HG02642 (cell line): ENCODE results near the gene RPL15.

Experiments used
- ATAC-seq: cut with Tn5 transposase; IDR thresholded peaks from one replicate; pipeline ENCODE4 v1.9.1; 2021; ENCODE audit warnings: mild to moderate bottlenecking; ENCODE audit not compliant: unreplicated experiment, poor library complexity

RPL15 gene

GRCh38 chr3:23954144-23954543 lies 37.2 kb downstream of the RPL15 start:
- ATAC-seq, result no peak

GRCh38 chr3:23956701-23957100 lies 39.8 kb downstream of the RPL15 start:
- ATAC-seq, result no peak

DNA sequence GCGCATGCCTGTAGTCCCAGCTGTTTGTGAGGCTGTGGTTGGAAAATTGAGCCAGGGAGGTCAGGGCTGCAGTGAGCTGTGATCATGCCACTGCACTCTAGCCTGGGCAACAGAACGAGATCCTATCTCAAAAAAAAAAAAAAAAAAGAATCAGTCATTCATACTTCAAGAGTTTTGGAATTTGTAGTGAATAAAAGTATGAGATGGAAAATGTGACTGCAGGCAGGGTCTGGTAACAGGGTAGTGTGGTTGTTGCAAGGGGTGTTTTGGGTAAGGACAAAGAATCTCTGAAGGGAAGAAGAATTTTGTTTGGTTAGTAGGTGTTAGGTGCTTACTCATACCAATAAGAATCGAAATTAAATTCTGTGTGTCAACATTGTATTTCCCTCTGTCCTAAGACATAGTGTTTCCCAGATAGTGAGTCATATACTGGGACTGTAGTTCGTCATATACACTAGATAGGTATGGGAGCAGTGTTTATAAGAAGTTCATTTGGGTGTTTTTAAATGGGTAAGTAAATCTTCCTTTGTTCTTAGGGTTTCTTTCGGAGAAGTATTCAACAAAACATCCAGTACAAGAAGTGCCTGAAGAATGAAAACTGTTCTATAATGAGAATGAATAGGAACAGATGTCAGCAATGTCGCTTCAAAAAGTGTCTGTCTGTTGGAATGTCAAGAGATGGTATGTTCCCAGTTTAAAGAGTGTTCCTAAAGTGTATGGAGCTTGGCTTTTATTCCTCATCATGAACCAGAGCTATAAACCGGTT lies 42.4 kb downstream of the RPL15 start:
- ATAC-seq, result no peak

GRCh38 chr3:23960649-23961048 lies 43.7 kb downstream of the RPL15 start:
- ATAC-seq, result no peak

- ATAC-seq, result no peak
Measured at GRCh38 chr3:23961066-23961465, 44.1 kb downstream of the RPL15 start.

DNA sequence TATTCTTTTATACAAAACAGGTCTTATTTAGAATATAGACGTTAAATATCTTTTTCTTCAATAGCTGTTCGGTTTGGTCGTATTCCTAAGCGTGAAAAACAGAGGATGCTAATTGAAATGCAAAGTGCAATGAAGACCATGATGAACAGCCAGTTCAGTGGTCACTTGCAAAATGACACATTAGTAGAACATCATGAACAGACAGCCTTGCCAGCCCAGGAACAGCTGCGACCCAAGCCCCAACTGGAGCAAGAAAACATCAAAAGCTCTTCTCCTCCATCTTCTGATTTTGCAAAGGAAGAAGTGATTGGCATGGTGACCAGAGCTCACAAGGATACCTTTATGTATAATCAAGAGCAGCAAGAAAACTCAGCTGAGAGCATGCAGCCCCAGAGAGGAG lies 45.0 kb downstream of the RPL15 start:
- no peak for ATAC-seq

GRCh38 chr3:23964537-23965235 lies 47.8 kb downstream of the RPL15 start:
- no peak for ATAC-seq

- ATAC-seq, result no peak
Measured at GRCh38 chr3:23966328-23966727, 49.4 kb downstream of the RPL15 start.

GRCh38 chr3:23968463-23969184 lies 51.7 kb downstream of the RPL15 start:
- ATAC-seq, result no peak

DNA sequence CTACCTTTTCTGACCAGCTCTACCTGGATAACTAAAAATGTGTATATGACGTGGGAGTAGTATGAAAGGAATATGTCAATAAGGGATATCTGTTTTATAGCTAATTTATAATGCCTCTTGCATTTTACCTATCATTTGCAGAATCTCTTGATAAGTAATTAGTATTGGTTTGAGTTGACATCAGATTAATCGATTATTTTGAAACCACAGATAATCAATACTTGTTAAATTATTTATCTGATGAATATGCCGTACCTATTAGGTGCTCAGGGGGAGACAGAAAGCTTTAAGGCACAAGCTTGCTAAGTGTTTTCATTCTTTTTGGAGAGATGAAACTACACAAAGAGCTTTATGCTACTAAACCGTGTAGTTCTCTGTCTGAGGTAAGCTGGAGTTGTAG lies 52.5 kb downstream of the RPL15 start:
- ATAC-seq, result no peak
